GM12891 (cell line): ENCODE results near the gene NFE2. TPM values are rescaled to one million over a fixed set of nuclear protein-coding genes. Genes with fewer than 3 reads are reported as not detected.

Experiments used
- DNase-seq: peaks from one replicate; pipeline ENCODE4 v3.0.0; 2011; ENCODE audit warnings: low spot score; ENCODE audit not compliant: insufficient read length
- FAIRE-seq: peaks from 2 replicates; lab custom pipeline; 2011; peaks lifted over from hg19 to GRCh38; lab: Jason Lieb, UNC
- PAX5 ChIP-seq: IDR thresholded peaks from 2 replicates; pipeline ENCODE4 v1.6.1; 2011; ENCODE audit warnings: low read length, moderate library complexity, mild to moderate bottlenecking; ENCODE audit not compliant: insufficient read depth, severe bottlenecking
- POLR2A ChIP-seq: IDR thresholded peaks from 2 replicates; pipeline ENCODE4 v1.6.1; 2011; ENCODE audit warnings: low read depth, low read length, control low read depth
- POLR2AphosphoS5 ChIP-seq: IDR thresholded peaks from 2 replicates; pipeline ENCODE4 v1.6.1; 2011; ENCODE audit warnings: low read depth, low read length, control low read depth
- POU2F2 ChIP-seq: IDR thresholded peaks from 2 replicates; pipeline ENCODE4 v1.6.1; 2011; ENCODE audit warnings: low read depth, mild to moderate bottlenecking, control low read depth, low read length, moderate library complexity
- SPI1 ChIP-seq: IDR thresholded peaks from 2 replicates; pipeline ENCODE4 v1.6.1; 2011; ENCODE audit warnings: low read depth, low read length, control low read depth
- TAF1 ChIP-seq: IDR thresholded peaks from 2 replicates; pipeline ENCODE4 v1.6.1; 2011; ENCODE audit warnings: low read depth, low read length, control low read depth
- polyA plus RNA-seq: library from polyadenylated mRNA; unstranded; fragments of >200 nt; gene quantifications from one replicate; pipeline ENCODE4 v1.2.1, GENCODE V29; 2012; ENCODE audit warnings: low read depth, missing spikeins, inconsistent platforms; ENCODE audit not compliant: missing spikeins

NFE2 gene
- not detected for polyA plus RNA-seq

DNA sequence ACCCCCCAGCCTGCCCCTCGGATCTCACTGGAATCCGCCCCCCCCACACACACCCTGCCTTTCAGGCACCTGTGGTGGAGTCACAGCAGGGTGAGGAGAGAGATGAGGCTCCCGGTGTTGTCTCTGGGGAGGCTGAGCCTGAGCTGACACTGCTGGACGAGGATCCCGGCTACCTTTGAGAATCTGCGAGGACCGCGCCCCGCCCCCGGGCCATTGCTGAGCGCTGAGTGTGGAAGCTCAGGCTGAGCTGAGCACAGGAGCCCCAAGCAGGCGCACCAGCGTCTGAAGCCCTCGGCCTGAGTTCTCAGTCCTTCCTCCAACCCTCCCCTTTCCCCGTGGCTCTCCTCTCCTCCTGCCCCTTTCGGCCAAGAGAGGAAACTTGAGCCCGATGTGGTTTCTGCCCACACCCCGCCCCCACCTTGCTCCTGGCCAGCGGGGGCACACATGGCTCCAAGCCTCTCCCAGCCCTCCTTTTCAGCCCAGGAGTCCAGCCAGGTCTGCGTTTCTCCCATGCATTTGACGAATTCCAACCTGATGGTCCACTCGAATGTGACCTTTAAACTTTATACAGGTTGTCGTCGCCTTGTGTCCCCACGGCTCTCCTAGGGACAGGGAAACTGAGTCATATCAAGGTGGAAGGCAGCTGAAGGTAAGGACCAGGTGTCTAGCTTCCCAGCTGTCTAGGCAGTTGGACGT is at the start of gene NFE2:
Gene NFE2, minus strand, starts transcription at position 284 of the 696 bp plus-strand sequence. CDS start 5,767 bp downstream, outside the sequence.
- FAIRE-seq (no peak), DNase-seq (peak; percentile 32)
- TF ChIP-seq POLR2A = no peak
- TF ChIP-seq TAF1 = no peak
- no peak for TF ChIP-seq PAX5

DNA sequence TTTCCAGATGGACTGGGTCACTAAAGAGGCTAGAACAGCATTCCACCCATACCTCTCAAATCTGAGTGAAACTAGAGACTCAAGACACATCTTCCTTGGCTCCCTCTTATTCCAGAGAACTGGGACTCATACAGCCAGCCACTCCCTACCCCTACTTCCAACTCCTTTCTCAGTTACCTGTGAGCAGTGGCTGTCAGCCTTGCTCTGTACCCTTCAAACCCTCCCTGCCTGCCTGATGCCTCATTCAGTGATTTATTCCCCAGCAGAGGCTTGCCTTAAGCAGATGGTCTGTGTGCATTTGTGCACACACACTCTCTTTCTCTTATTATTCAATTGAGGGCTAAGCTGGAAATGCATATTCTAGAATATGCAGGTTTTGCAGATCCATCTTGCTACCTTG is 48.9 kb upstream of the NFE2 start:
- TF ChIP-seq SPI1 (no peak), POLR2AphosphoS5 (no peak), POLR2A (no peak), POU2F2 (no peak), TAF1 (no peak), PAX5 (no peak)
- DNase-seq (no peak), FAIRE-seq (no peak)

DNA sequence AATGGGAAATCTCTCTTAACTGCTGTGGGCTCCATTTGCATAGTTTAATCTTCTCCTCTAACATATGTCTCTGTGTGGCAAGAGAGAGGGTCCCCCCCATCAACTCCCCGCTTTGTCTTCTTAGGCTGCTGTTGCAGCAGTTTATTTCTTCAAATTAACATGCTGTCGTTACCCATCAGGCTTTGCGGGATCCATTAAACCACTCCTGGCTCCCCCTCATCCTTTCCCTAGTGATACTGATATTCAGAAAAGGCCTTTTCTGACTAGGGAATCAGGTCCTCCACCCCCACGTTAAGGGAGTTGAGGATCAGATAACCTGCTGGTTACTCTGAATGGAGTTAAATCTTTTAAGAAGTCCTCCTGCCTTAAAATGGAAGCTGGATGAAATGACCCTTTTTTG is 48.2 kb upstream of the NFE2 start:
- TF ChIP-seq POU2F2 = no peak
- no peak for TF ChIP-seq TAF1
- TF ChIP-seq POLR2A = no peak
- TF ChIP-seq SPI1 = no peak
- no peak for TF ChIP-seq PAX5
- TF ChIP-seq POLR2AphosphoS5 = no peak
- no peak for DNase-seq

GRCh38 chr12:54341378-54342300 is 40.8 kb upstream of the NFE2 start:
- TF ChIP-seq PAX5 = no peak
- TF ChIP-seq SPI1 = no peak
- no peak for TF ChIP-seq TAF1
- no peak for TF ChIP-seq POLR2AphosphoS5
- TF ChIP-seq POLR2A = no peak
- TF ChIP-seq POU2F2 = no peak
- no peak for DNase-seq
- FAIRE-seq = no peak

More for the DNA sequence above, 48.2 kb upstream of the NFE2 start:
- FAIRE-seq = no peak

- DNase-seq (no peak), FAIRE-seq (no peak)
- no peak for TF ChIP-seq POLR2AphosphoS5
- no peak for TF ChIP-seq TAF1
- no peak for TF ChIP-seq POLR2A
- TF ChIP-seq POU2F2 = no peak
- no peak for TF ChIP-seq PAX5
- TF ChIP-seq SPI1 = no peak
These were observed 40.0 kb upstream of the NFE2 start for GRCh38 chr12:54340846-54341245.

DNA sequence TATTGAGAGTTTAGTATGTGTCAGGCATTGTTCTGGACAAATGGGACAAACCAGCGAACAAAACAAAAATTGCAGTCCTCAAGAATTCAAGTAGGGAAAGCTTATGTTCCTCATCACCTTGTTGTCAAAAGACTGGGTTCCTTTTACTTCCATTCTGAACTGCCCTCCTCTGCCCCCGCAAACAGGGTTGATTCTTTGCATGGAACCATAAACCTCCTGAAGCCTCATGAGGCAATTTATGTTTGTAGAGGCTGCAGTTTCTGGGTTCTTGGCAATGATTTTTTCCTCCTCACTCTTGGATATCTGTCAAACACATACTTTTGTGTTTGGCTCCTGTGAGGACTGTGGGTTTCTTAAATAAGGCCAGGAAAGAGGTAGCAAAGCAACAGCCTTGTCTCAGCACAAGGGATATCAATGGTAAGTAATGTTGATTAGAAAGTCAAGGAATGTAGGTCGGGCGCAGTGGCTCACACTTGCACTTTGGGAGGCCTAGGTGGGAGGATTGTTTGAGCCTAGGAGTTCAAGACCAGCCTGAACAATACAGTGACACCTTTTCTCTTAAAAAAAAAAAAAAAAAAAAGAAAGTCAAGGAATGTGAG is 38.0 kb upstream of the NFE2 start:
- DNase-seq (no peak), FAIRE-seq (no peak)
- TF ChIP-seq POU2F2 (no peak), PAX5 (no peak), POLR2A (no peak), SPI1 (no peak), TAF1 (no peak), POLR2AphosphoS5 (no peak)

DNA sequence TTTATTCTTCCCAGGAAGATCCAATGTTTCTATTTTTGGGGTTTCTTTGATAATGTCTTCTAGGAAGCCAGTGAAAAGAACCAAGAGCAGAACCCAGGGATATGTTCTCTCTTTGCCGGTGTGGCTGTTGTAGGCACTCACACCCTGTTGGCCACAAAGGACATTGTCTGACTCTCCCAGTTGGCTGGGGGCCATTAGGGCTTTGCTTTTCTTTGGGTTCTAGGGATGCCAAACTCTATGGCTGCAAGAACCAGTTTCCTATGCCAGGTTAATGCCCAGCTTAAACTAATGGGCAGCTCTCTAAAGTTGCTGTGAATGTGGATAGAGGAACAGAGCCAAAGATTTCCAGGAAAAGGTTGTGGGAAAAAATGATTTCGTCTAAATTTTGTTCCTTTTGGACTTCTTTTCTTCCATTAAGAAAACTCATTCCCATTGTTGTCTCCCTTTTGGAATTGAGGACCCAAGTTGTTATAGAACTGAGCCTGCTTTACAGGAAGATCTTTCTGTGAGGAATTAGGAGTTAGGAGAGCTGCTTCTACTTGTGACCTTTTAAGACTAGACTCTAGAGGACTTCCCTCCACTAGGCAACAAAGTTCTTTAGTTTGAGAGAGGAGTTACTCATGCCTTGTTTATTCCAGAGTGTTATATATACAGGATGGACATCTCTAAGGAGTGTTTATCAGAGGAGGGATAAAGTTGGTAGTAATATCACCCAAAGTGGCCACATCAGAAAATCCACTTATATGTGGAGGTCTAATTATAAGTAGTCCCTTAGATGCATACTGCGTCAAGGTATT is 37.2 kb upstream of the NFE2 start:
- TF ChIP-seq TAF1 (no peak), POLR2AphosphoS5 (no peak)
- no peak for FAIRE-seq
- DNase-seq = no peak

DNA sequence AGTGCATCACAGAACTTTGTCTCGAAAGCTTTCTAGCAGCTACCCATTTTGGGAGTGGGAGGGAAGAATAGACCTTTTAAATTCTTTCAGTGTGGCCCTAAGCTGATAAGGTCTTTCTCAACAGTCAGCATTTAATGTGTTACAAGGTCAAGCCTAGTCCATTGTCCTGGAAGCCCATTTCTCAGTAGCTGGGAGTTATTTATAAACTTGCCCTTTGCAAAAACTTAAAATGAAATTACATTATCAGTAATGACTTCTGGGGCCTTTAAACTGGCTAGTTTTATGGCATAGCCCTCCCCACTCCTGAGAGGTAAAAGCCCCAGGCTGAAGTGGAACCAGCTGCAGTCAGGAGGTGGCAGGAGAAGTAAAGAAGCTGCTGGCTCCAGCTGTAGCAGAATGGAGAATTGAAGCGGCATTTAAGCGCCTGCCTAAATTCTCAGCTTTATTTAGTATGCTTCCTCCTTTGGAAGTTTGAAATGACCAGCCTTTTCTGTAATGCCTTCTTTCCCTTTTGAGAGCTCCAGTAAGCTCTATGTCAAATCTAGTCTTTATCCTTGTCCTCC is 36.5 kb upstream of the NFE2 start:
- TF ChIP-seq POLR2A (no peak), SPI1 (no peak), POU2F2 (no peak), PAX5 (no peak), TAF1 (no peak), POLR2AphosphoS5 (no peak)
- FAIRE-seq = no peak
- DNase-seq = no peak

DNA sequence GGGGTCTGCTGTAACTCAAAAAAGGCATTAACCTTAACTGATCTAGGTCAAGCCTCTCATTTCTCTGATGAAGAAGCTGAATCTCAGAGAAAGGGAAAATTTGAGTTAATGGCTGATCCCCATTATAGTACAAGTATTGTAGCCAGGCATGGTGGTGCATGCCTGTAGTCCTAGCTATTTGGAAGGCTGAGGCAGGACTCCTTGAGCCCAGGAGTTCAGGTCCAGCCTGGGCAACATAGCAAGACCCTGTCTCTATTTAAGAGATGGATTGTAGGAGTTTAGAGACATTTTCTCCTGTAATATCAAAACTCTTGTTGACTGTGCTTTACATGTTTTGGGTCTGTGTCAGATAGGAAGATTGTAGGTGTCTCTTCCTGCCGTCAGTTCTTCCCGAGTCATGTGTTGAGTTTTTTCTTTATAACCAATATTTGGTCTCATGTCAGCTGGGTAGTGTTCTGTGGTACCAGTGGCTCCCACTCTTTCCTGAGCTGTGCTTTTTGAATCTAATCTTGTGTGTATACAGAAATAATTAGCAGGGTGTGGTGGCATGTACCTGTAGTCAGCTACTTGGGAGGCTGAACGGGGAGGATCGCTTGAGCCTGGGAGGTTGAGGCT is 32.7 kb upstream of the NFE2 start:
- TF ChIP-seq POLR2AphosphoS5 (no peak), SPI1 (no peak), POU2F2 (no peak), POLR2A (no peak), PAX5 (no peak), TAF1 (no peak)
- FAIRE-seq (no peak), DNase-seq (no peak)
